ENCODE measurements around the gene CCIN. TPM values are rescaled to one million over a fixed set of nuclear protein-coding genes. Genes with fewer than 3 reads are reported as not detected.

Gene CCIN
- total and polyA plus RNA-seq, 2 donors from 2014 or later = 0.13 TPM; not detected in 1

GRCh38 chr9:36135741-36136271, 33.4 kb upstream of the CCIN start:
- H3K4me1 ChIP-seq (ENCODE audit: control insufficient read depth in 2 of 3, insufficient read depth in 2 of 3, low read depth in 1 of 3, low read length in 3 of 3) = peaks cover 0 to 8% (median 0%) of the 10 kb centered on the region in 3 donors
- H3K4me3 ChIP-seq (ENCODE audit: low read length in 3 of 3) = peak overlapping the region in 2 of 3 donors; percentile 2 to 66
- H3K36me3 ChIP-seq (ENCODE audit: control insufficient read depth in 2 of 3, insufficient read depth in 3 of 3, low read length in 3 of 3) = no peaks in the 10 kb centered on the region
- DNase-seq (peak in 1 of 5 donors; percentile 81), FAIRE-seq (no peak)
- intact Hi-C loops (cut with DNase I) = no loop called here
- no peaks in the 10 kb centered on the region for H3K27me3 ChIP-seq (ENCODE audit: control insufficient read depth, insufficient read depth, low read length)
- no peaks in the 10 kb centered on the region for H3K9me3 ChIP-seq (ENCODE audit: control insufficient read depth in 2 of 3, insufficient read depth in 1 of 3, low read length in 3 of 3)
- no peak overlapping the region for H3K27ac ChIP-seq (ENCODE audit: low read depth in 2 of 2, low read length in 2 of 2)
- no peak overlapping the region for H3K9ac ChIP-seq (ENCODE audit: low read length in 3 of 3)
- no peak for TF ChIP-seq CTCF (IDR thresholded peaks at IDR 0.05; ENCODE audit: borderline replicate concordance, extremely low read depth, insufficient read depth)

GRCh38 chr9:36136272-36136893, 32.8 kb upstream of the CCIN start, which contains the start of gene GLIPR2:
Gene GLIPR2, plus strand, starts transcription at chr9:36136733. Its CDS starts 46 bp downstream, at chr9:36136779.
- H3K27ac ChIP-seq (ENCODE audit: low read depth in 2 of 2, low read length in 2 of 2) = no peak within 1 kb of the TSS
- no peaks in the 10 kb centered on the region for H3K36me3 ChIP-seq (ENCODE audit: control insufficient read depth in 2 of 3, insufficient read depth in 3 of 3, low read length in 3 of 3)
- no peak for TF ChIP-seq CTCF (IDR thresholded peaks at IDR 0.05; ENCODE audit: borderline replicate concordance, extremely low read depth, insufficient read depth)
- H3K9me3 ChIP-seq (ENCODE audit: control insufficient read depth in 2 of 3, insufficient read depth in 1 of 3, low read length in 3 of 3) = no peaks in the 10 kb centered on the region
- intact Hi-C loops (cut with DNase I) = no loop called here
- H3K27me3 ChIP-seq (ENCODE audit: control insufficient read depth, insufficient read depth, low read length) = no peaks in the 10 kb centered on the region
- peaks cover 0 to 8% (median 0%) of the 10 kb centered on the region in 3 donors for H3K4me1 ChIP-seq (ENCODE audit: control insufficient read depth in 2 of 3, insufficient read depth in 2 of 3, low read depth in 1 of 3, low read length in 3 of 3)
- peak within 1 kb of the TSS; percentile 62 to 66 (median 64) for H3K4me3 ChIP-seq (ENCODE audit: low read length in 3 of 3)
- peak; percentile 58 to 93 (median 75) for DNase-seq
- H3K9ac ChIP-seq (ENCODE audit: low read length in 3 of 3) = peak within 1 kb of the TSS; percentile 28 to 76 (median 54)
- FAIRE-seq = no peak

GRCh38 chr9:36136894-36137391, 32.2 kb upstream of the CCIN start:
- Histone ChIP-seq H3K9me3 (ENCODE audit: control insufficient read depth in 2 of 3, insufficient read depth in 1 of 3, low read length in 3 of 3) (no peaks in the 10 kb centered on the region), H3K36me3 (ENCODE audit: control insufficient read depth in 2 of 3, insufficient read depth in 3 of 3, low read length in 3 of 3) (no peaks in the 10 kb centered on the region), H3K9ac (ENCODE audit: low read length in 3 of 3) (peak overlapping the region; percentile 28 to 76 (median 54)), H3K4me1 (ENCODE audit: control insufficient read depth in 2 of 3, insufficient read depth in 2 of 3, low read depth in 1 of 3, low read length in 3 of 3) (peaks cover 0 to 8% (median 0%) of the 10 kb centered on the region in 3 donors), H3K4me3 (ENCODE audit: low read length in 3 of 3) (peak overlapping the region; percentile 62 to 66 (median 64)), H3K27ac (ENCODE audit: low read depth in 2 of 2, low read length in 2 of 2) (no peak overlapping the region), H3K27me3 (ENCODE audit: control insufficient read depth, insufficient read depth, low read length) (no peaks in the 10 kb centered on the region)
- intact Hi-C loops (cut with DNase I) = no loop called here
- TF ChIP-seq CTCF (IDR thresholded peaks at IDR 0.05; ENCODE audit: borderline replicate concordance, extremely low read depth, insufficient read depth) = no peak
- peak in 4 of 5 donors; percentile 56 to 75 (median 64) for DNase-seq
- FAIRE-seq = no peak
